ENCODE measurements around the gene CDK19.

DNA sequence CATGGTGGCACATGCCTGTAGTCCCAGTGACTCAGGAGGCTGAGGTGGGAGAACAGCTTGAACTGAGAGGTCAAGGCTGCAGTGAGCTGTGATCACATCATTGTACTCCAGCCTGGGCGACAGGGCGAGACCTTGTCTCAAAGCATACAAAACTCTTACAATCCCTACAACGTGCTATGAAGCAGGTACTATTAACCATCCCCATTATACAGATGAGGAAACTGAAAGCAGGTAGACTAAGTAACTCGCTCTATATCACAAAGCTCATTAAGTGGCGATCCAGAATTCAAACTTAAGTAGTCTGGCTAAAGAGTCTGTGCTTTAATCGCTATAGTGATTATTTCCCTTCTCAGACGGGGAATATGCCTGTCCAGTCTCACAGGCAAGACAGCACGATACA is 54.7 kb downstream of the CDK19 start:
- TF ChIP-seq, protein P1, sequence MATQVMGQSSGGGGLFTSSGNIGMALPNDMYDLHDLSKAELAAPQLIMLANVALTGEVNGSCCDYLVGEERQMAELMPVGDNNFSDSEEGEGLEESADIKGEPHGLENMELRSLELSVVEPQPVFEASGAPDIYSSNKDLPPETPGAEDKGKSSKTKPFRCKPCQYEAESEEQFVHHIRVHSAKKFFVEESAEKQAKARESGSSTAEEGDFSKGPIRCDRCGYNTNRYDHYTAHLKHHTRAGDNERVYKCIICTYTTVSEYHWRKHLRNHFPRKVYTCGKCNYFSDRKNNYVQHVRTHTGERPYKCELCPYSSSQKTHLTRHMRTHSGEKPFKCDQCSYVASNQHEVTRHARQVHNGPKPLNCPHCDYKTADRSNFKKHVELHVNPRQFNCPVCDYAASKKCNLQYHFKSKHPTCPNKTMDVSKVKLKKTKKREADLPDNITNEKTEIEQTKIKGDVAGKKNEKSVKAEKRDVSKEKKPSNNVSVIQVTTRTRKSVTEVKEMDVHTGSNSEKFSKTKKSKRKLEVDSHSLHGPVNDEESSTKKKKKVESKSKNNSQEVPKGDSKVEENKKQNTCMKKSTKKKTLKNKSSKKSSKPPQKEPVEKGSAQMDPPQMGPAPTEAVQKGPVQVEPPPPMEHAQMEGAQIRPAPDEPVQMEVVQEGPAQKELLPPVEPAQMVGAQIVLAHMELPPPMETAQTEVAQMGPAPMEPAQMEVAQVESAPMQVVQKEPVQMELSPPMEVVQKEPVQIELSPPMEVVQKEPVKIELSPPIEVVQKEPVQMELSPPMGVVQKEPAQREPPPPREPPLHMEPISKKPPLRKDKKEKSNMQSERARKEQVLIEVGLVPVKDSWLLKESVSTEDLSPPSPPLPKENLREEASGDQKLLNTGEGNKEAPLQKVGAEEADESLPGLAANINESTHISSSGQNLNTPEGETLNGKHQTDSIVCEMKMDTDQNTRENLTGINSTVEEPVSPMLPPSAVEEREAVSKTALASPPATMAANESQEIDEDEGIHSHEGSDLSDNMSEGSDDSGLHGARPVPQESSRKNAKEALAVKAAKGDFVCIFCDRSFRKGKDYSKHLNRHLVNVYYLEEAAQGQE (IDR thresholded peaks at IDR 0.05; ENCODE audit: low read depth, low read length) = no peak
- TF ChIP-seq, protein P2, sequence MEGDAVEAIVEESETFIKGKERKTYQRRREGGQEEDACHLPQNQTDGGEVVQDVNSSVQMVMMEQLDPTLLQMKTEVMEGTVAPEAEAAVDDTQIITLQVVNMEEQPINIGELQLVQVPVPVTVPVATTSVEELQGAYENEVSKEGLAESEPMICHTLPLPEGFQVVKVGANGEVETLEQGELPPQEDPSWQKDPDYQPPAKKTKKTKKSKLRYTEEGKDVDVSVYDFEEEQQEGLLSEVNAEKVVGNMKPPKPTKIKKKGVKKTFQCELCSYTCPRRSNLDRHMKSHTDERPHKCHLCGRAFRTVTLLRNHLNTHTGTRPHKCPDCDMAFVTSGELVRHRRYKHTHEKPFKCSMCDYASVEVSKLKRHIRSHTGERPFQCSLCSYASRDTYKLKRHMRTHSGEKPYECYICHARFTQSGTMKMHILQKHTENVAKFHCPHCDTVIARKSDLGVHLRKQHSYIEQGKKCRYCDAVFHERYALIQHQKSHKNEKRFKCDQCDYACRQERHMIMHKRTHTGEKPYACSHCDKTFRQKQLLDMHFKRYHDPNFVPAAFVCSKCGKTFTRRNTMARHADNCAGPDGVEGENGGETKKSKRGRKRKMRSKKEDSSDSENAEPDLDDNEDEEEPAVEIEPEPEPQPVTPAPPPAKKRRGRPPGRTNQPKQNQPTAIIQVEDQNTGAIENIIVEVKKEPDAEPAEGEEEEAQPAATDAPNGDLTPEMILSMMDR (IDR thresholded peaks at IDR 0.05) = no peak
- TF ChIP-seq GATA2 (CRISPR knock-in tag; IDR thresholded peaks at IDR 0.05) (no peak), MXI1 (IDR thresholded peaks at IDR 0.05; ENCODE audit: low read depth, low read length) (no peak)

All from SK-N-SH (cell line).